DMS153 (cell line): ENCODE measurements around the gene FBXL15.
A peak's percentile ranks its signal among the peaks of the same experiment; 100 is the strongest.
"Not testable (repeated sequence)": the region's sequence is repeated elsewhere in the genome, so short reads cannot be mapped to it uniquely, and the experiment has no call there.

Experiments used
- DNase-seq: peaks from one replicate; lab custom pipeline; 2025; lab: John Stamatoyannopoulos, UW

FBXL15 gene

DNA sequence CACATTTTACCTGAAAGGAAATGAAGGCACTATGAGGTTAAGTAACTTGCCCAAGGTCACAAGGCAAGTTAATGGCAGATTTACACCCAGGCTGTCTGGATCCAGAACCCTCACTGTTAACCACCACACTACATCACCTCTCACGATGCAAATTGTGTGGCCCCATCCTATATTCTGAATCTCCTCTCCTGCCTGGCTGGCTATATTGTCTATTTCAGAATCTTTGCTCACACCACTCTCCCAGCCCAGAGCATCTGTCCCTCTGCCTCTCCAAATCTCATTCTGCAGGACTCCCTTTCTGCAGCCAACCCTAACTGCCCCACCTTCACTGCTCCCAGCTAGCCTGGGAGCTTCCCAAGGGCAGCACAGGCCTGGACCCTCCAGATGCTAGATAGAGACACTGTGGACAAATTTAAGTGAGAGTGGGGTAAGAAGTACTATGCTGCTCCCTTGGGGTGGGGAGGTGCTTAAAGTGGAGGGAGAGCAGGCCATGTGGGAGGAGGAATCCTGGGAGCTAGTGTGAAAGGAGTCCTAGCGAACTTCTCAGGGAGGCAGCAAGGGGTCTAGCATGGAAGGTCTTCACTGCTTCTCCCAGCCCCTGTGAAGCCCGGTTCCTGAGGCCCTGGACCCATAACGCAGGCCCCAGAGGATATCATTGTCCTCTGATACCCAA, 11.0 kb downstream of the FBXL15 start:
- DNase-seq: no peak

DNA sequence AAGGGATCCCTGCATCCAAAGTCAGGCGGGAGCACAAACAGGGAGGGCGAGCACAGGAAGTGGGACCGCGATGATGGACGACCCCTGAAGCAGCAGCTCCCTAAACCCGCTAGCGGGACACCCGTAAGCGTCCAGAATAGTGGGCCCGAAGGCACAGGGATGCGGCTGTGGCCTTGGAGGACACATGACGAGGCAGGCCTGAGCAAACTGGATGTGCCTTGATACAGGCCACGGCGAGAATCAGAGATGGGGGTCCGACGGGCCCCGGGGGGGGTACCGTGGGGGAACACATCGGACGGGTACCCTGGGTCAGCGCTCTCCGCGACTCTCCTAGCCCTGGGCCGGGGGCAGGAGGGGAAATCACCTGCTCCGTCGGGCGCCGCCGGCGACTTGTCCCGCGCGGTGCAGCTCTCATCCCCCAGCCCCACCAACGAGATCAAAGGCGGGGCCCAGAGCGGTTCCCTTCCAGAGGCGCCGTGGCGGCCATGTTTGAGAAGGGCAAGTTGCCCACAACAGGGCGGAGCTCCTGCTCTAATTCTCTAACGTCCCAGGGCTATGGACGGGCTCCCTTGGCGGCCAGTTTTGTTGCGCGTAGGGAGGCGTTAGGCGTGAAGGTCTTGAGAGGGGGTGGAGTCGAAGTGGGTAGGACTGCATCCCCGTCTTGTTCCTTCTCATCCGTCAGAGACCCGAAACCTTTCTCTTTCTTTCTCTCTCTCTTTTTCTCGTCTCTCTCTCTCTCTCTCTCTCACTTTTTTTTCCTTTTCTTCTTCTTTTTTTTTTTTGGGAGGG, 11.7 kb downstream of the FBXL15 start, which contains the start of gene CUEDC2:
Gene CUEDC2 (minus strand): TSS at position 413 of the 789 bp plus-strand sequence. CDS start 7,386 bp downstream, outside the sequence.
- DNase-seq: peak; percentile 93

DNA sequence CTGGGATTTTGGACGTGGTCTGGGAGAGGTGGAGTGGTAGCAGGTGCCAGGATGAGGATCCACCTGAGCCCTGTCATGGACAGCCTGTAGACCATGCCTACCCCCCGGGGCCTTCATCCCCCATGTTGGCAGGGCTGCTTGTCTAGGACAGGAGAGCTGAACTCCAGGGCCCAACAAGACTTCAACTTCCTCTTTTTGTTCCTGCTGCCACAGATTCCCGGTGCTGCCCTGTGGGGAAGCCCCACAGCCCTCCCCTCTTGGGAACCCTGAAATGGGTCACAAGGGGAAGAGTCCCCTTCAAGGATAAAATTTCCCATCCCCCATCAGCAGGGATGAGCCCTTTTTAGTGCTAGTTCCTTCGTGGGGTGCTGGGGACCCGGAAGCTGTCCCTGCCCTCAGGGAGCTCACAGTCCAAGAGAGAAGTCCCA, 13.0 kb downstream of the FBXL15 start:
- DNase-seq: no peak

DNA sequence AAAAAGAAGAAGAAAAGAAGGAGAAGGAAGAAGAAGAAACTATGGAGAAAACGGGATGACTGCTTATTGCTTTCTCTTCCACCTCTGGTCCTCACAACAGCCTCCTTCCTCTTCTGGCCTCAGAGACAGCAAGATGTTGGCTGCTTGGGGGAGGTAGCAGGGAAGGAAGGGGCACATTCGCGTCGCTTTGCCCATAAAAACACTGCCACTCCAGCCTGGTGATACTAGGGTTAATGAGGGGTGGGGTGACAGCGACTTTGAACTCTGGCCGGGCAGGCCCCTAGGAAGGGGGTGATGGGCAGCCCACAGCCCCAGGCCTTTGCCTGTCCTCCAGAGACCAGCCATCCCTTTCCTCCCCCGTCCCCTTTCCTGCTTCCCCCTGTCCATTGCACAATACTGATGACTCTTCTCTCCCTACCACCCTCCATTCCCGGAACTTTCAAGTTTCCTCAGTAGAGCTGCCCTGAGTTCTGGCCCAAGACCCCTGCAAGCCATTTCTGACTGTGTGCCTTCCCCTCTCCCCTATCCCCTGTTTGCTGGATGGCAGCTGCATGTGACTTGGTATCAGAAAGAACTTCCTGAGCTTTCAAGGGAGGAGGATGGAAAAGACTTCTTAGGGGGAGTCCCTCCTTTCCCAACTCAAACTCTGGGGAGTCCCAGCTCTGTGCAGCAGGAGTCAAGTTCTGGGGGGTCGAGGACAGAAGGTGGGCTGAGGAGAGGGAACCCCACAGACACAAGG, 13.9 kb downstream of the FBXL15 start:
- DNase-seq: no peak

DNA sequence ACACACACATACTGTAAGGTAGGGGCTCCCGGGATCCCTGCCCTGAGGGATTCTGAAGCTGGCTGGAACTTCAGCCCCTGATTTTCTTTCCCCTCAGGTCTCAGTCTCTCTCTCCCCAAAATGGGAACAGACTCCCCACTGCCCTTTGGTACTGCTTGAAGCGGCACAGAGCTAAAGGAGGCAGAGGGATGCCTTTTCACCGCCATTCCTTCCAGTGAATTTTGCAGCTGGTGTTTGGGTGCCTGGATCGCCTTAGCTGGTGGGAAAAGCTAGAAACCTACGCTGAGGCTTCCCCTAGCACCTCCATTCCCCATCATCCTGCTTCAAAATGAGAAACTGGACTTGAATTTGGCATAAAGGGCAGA, 14.5 kb downstream of the FBXL15 start:
- no peak for DNase-seq

DNA sequence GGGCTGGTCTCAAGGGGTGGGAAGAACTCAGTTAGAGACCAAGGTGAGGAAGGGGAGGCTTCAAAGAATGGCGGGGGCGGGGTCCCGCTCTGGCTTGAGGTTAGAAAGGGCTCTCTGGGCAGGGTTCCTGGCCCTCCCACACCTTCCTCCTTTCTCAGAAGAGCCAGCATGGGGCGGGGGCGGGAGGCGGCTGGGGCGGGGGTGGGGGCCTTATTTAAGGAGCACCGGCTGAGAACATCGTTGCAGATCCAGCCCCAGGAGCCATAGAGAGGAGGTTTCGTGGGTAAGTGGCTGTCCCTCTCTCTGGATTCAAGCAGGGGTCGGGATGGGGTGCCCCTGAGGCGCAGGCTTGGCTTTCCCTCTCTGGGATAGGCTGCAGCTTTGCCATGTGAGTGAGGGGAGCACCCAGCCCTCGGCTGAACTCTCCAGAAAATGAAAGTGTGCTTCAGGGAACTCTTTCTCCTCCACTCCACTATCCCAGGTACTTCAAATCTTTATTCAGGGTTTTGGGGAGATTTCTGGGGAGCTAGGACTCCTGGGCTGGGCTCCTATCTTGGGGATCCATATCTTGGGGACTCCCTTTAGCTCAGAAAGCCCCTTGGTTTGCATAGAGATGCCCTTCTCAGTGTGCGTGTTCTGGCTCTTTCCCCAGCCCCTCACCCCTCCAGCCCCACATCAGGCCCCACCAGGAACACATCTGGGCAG, 15.0 kb downstream of the FBXL15 start:
- DNase-seq: no peak

DNA sequence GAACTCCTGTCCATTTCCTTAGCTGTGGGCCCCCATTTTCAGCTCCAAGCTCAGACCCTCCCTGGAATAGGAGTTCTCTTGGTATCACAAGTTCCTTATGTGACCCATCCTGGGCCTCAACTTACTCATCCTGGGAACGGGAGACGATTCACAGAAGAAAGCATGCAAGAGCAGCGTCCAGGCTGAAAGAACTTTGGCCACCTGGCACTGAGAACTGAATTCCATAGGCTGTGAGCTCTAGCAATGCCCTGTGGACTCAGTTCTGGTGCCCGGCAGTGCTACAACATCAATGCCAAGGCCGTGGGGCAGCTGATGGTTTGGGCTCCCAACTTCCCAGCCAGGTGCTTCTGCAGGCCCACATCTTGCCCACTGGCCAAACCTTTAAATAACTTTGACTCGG, 15.7 kb downstream of the FBXL15 start:
- DNase-seq: no peak

DNA sequence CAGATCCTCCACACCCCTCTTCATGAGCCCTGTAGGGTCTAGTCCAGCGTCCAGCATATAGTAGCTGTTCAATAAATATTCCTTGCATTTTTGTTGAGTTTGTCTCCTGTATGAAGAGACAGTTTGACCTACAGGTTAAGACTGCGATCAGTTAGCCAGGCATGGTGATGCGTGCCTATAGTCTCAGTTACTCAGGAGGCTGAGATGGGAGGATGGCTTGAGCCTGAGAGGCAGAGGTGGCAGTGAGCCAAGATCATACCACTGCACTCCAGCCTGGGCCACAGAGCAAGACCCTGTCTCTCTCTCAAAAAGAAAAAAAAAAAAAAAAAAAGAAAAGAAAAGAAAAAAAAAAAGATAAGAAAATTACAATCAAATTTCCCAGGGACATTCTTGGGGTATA, 16.9 kb downstream of the FBXL15 start:
- no peak for DNase-seq

DNA sequence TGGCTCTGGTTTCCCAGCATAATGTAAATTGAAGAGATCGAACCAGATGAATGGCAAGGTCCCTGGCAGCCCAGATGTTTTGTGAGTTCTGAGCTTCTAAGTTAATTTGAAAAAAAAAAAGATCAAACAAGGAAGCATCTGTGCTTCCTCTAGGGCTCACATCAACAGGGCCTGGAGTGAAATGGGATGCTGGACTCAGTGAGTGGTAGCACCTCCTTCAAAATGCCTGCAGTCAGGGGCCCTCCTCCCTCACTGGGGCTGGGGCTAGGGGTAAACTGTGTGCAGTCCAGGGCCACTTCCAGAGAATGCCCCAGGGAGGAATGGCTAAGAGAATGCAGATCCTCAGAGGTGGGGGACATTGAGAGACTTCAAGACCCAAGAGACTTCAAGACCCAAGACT, 17.7 kb downstream of the FBXL15 start:
- DNase-seq: no peak

DNA sequence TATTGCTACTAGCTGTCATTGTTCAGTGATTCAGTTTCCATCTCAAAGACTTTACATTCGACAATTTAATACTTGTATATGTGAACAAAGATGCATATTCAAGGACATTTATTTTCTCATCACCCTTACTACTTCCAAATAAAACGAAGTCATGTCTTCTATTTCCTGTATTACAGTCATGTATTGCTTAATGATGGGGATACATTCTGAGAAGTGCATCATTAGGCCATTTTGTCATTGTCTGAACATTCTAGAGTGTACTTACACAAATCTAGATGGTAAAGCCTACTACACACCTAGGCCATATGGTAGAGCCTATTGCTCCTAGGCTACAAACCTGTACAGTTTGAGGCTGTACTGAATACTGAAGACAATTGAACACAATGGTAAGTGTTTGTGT, 24.2 kb downstream of the FBXL15 start:
- DNase-seq: no peak

DNA sequence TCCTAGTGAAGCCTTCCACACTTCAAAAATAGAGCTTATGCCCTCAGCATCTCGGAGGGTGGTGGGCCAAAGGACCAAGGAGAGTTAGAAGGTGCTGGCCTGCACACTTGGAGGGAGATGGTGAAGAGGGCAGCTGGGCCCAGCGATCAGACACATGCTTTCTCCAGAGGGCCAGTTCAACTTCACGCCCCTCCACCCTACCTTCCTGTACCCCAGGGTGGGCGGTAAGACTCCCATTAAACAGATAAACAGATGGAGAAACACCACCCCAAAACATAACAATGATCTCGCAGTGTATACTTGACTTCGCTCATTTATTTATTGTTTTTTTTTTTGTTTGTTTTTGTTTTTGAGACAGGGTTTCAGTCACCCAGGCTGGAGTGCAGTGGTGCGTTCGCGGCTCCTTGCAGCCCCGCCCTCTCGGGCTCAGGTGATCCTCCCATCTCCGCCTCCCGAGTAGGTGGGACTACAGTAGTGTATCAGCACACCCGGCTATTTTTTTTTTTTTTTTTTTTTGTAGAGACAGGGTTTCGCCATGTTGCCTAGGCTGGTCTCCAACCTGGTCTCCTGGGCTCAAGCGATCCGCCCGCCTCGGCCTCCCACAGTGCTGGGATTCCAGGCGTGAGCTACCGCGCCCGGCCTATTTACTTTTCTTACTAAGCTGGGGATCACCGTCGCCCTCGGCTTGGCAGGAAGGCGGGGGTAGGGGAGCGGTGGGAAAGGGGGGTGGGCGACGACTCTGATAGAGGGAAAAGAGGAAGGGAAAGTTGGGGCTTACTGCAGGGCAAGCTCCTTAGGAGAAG, 28.9 kb downstream of the FBXL15 start:
- DNase-seq: peak; percentile 77

DNA sequence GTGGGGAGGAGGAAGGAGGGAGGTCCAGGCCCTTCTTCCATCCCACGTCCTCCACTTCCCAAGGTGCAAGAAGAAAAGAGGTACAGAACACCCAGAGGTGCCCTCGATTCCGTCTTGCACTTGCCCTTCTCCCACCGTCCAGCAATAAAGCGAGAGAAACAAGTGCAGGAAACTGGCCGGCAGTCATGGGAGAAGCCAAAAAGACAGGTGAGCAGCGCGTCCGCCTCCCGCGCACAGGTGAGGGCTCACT, 29.4 kb downstream of the FBXL15 start:
- no peak for DNase-seq

DNA sequence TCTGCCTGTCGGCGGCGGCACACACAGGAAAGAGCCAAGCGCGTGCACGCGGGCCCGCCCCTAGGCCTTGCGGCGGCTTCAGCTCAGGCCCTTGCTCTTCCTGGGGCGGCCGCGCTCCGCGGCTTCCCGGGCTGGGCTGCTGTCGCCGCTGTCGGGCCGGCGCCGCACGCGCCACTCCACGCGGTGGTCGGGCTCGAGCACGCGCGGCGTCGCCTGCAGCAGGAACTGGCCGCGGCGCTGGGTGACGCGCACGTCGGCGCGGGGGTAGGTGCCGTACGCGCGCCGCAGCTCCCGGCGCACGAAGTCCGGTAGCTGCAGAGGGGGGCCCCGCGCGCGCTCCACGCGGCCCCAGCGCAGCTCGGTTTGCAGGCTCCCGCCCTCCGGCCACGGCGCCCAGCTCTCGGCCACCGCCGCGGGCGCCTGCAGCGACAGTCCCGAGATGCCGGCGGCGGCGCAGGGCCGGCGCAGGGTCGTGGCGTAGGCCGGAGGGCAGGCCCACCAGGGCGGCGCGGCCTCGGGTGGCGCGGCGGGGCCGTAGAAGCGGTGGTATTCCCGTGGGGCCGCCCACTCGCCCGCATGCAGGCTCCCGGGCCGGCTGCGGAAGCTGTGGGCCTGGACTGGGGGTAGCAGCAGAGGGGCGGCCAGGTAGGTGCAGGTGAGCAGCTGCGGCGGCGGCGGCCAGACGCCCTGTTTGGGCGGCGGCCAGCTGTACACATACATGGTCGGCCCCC, 29.9 kb downstream of the FBXL15 start:
- peak; percentile 79 for DNase-seq

DNA sequence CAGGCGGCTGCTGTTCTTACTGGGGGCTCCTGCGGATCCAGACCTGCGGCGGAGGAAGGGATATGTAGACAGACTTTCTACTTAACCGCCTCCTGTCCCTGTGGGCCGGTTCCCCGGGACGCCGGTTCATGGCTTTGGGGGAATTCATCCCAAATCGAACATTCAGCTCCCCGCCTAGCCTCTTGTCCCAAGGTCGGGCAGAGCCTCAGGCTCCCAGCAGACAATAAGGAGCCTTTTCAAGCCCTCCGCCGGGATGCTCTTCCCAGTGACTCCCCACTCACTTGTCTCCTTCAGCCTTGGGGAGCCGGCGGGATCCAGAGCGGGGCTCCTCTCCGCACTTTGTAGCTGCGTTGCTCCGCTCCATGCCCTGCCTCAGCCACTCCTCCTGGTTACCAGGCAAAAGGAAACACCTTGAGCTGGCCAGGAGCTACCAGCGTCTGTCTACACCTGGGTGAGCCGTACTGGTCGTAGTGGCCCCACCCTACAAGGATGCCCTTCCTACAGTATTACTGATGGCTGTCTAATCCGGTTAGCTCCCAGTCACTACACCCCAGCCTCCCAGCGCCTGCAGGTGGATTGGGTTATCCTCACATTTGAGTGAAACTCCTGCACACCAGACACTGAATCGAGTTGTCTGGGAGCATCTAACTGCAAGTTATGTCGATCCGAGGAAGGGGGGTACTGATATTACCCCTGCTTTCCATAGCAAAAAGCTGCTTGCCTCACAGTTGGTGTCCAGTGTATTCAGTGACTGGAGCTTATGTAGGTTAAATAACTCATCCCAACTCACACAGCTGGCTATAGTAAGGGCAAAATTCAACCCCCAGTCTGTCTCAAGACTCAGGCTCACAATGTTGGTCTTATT, 30.7 kb downstream of the FBXL15 start, which contains the start of gene C10orf95:
Gene C10orf95 (minus strand): TSS at position 439 of the 865 bp plus-strand sequence. CDS start 450 bp downstream, outside the sequence.
- DNase-seq: no peak

DNA sequence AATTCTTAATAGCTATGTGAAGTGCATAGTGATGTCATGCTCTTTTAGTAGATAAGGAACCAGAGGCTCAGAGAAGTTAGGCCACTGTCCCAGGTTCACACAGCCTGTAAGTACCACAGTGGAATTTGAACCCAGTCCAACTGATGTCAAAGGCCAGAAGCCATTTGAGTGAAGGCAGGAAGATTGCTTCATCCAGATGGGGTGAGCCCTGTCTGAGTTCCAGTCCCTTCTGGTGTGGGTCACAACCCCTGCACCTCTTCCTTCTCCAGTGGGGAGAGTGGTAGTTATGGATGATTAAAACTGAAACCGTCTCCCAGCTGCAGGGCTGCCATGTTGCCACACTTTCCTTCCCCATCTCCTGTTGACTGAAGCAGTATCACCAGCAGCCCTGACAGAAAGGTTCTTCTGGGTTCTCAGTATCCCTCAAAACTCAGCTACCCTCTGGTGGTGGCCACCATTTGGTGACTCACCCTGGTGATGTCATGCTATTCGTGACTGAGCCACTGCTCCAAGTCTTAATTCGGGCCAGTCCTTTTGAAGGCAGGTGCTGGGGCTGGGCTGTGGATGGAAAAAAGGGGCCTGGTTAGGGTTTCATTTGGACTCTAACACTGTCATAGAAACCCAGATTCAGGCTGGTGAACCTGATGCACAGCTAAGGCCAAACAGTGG, 32.2 kb downstream of the FBXL15 start:
- no peak for DNase-seq

DNA sequence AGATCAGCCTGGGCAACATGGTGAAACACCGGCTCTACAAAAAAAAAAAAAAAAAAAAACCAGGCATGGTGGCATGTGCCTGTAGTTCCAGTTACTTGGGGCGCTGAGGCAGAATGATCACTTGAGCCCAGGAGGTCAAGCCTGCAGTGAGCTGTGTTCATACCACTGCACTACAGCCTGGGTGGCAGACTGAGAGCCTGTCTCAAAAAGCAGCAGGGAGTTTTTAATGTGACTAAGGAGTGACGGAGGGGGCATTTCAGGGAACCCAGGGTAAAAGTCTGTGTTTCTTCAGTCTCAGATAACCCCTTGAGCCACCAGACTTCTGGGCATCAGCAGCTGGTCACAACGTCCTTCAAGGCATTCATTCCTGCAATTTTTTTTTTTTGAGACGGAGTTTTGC, 32.9 kb downstream of the FBXL15 start:
- DNase-seq: no peak

DNA sequence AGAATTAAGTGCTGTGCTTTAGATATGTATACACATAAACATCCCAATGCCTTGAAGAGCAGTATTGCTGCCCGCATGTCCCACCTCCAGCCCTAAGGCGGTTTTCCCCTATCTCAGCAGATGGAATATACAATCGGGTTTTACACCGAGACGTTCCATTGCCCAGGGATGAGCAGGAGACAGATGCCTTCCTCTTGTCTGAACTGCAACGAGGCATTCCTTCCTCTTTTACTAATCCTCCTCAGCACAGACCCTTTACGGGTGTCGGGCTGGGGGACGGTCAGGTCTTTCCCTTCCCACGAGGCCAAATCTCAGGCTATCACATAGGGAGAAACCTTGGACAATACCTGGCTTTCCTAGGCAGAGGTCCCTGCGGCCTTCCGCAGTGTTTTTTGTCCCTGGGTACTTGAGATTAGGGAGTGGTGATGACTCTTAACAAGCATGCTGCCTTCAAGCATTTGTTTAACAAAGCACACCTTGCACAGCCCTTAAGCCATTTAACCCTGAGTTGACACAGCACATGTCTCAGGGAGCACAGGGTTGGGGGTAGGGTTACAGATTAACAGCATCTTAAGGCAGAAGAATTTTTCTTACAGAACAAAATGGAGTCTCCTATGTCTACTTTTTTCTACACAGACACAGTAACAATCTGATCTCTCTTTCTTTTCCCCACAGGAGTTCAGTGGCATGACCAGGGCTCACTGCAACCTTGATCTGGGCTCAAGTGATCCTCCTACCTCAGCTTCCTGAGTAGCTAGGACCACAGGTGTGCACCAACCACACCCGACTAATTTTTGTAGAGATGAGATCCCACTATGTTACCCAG, 34.2 kb downstream of the FBXL15 start:
- not testable (repeated sequence) for DNase-seq

DNA sequence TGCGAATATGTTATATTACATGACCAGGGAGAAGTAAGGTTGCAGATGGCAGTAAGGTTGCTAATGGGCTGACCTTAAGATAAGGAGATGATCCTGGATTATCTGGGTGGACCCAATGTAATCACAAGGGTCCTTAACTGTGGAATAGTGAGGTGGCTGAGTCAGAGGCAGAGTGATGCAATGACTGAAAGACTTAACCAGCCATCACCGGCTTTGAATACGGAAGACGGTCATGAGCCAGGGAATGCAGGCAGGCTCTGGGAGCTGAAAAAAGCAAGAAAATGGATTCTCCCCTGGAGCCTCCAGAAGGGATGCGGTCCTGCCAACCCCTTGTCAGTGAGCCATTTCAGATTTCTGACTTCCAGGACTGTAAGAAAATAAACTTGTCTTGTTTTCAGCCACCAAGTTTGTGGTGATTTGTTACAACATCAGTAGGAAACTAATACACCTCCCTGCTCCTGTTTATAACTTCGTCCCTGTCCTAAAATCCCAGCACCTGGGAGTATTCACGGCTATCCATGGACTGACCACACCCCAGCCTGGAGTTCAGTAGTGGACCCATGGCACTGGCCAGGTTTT, 35.3 kb downstream of the FBXL15 start:
- no peak for DNase-seq
